Germinal center (tissue), 1 donor: ENCODE results near the gene PROM1.

Experiments
- DNase-seq: peaks from one replicate; pipeline ENCODE4 v3.0.0; 2012; ENCODE audit warnings: mixed read lengths, low spot score

Gene PROM1

GRCh38 chr4:16026160-16026761 lies 57.6 kb downstream of the PROM1 start:
- peak; percentile 52 for DNase-seq

- DNase-seq, result no peak
Measured at GRCh38 chr4:16025268-16025667, 58.6 kb downstream of the PROM1 start.

GRCh38 chr4:16023776-16024408 lies 59.9 kb downstream of the PROM1 start:
- no peak for DNase-seq

GRCh38 chr4:16021804-16022560 lies 61.8 kb downstream of the PROM1 start:
- no peak for DNase-seq

- no peak for DNase-seq
Measured at GRCh38 chr4:16019649-16020048, 64.2 kb downstream of the PROM1 start.

GRCh38 chr4:16018841-16019240 lies 65.0 kb downstream of the PROM1 start:
- DNase-seq, result no peak

GRCh38 chr4:16018061-16018676 lies 65.7 kb downstream of the PROM1 start:
- DNase-seq, result no peak

GRCh38 chr4:16016536-16016935 lies 67.3 kb downstream of the PROM1 start:
- DNase-seq, result no peak

- no peak for DNase-seq
Measured at GRCh38 chr4:16011173-16011572, 72.7 kb downstream of the PROM1 start.

- no peak for DNase-seq
Measured at GRCh38 chr4:16009153-16009552, 74.7 kb downstream of the PROM1 start.

- no peak for DNase-seq
Measured at GRCh38 chr4:16007471-16008095, 76.2 kb downstream of the PROM1 start.

GRCh38 chr4:16006771-16007446 lies 76.9 kb downstream of the PROM1 start:
- no peak for DNase-seq

- DNase-seq, result no peak
Measured at GRCh38 chr4:16005676-16006075, 78.1 kb downstream of the PROM1 start.

GRCh38 chr4:16001484-16001858 lies 82.4 kb downstream of the PROM1 start:
- DNase-seq, result peak; percentile 77

GRCh38 chr4:16000708-16001483 lies 82.9 kb downstream of the PROM1 start:
- no peak for DNase-seq

- no peak for DNase-seq
Measured at GRCh38 chr4:15996773-15997172, 87.0 kb downstream of the PROM1 start.

GRCh38 chr4:15995826-15996225 lies 88.0 kb downstream of the PROM1 start:
- DNase-seq, result no peak

GRCh38 chr4:15992167-15992485 lies 91.7 kb downstream of the PROM1 start:
- no peak for DNase-seq

- no peak for DNase-seq
Measured at GRCh38 chr4:15990570-15991285, 93.1 kb downstream of the PROM1 start.

- DNase-seq, result no peak
Measured at GRCh38 chr4:15989424-15989823, 94.4 kb downstream of the PROM1 start.

- no peak for DNase-seq
Measured at GRCh38 chr4:15988222-15988621, 95.6 kb downstream of the PROM1 start.
